Brain pericyte (primary cell): ENCODE data around the gene SMURF1.
"Not testable (repeated sequence)": the region's sequence is repeated elsewhere in the genome, so short reads cannot be mapped to it uniquely, and the experiment has no call there.

ENCODE experiments used
- DNase-seq: peaks from one replicate; pipeline ENCODE4 v3.0.0-alpha.2; 2012; ENCODE audit warnings: low read depth, low spot score

SMURF1 gene

GRCh38 chr7:99054781-99055180 lies 89.1 kb downstream of the SMURF1 start:
- DNase-seq = no peak

GRCh38 chr7:99050971-99051370 lies 92.9 kb downstream of the SMURF1 start:
- DNase-seq = no peak

GRCh38 chr7:99047526-99048077 lies 96.3 kb downstream of the SMURF1 start:
- no peak for DNase-seq

GRCh38 chr7:99046722-99047121 lies 97.2 kb downstream of the SMURF1 start:
- DNase-seq = no peak

GRCh38 chr7:99046262-99046661 lies 97.6 kb downstream of the SMURF1 start:
- DNase-seq = not testable (repeated sequence)

- not testable (repeated sequence) for DNase-seq
Measured at GRCh38 chr7:99044858-99045257, 99.0 kb downstream of the SMURF1 start.

- DNase-seq = no peak
Measured at GRCh38 chr7:99042957-99043356, 101.0 kb downstream of the SMURF1 start.

- DNase-seq = no peak
Measured at GRCh38 chr7:99041526-99041925, 102.4 kb downstream of the SMURF1 start.

DNA sequence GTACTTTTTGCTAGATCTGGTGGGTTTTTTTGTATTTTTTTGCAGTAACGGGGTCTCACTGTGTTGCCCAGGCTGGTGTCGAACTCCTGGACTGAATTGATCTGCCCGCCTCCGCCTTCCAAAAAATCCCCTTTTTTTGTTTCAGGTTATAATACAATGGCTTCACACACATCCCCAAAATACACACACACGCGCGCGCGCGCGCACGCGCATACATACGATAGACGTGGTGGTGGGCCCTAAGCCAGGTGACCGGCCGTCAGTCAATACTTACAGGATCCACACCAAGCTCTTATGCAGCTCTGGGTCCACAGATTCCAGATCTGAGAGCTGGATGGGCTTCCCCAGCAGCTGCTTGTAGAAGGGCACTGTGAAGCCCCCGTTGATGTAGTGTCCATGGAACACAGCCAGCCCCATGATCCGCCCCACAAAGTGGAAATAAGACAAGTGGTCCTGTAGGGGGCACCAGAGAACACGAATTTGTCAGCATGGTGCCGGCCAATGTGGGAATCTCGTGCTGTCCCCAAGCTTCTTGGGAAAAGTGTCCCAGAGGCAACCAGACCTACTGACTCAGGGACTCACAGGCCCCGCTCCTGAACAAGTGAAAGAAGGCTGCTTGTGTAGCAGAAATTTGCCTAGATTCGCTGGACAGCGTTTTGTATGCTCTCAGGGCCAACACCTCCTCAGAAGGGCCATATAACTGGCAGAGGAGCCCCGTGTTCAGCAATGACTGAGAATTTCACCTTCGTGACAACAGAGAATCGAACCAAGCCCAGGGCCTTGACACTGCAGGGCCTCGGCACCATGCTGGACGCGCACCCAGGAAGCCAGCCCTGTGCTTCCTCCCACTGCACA lies 103.6 kb downstream of the SMURF1 start:
- DNase-seq = peak; percentile 47

GRCh38 chr7:99039384-99039891 lies 104.5 kb downstream of the SMURF1 start:
- no peak for DNase-seq

- no peak for DNase-seq
Measured at GRCh38 chr7:99038086-99038855, 105.6 kb downstream of the SMURF1 start.

DNA sequence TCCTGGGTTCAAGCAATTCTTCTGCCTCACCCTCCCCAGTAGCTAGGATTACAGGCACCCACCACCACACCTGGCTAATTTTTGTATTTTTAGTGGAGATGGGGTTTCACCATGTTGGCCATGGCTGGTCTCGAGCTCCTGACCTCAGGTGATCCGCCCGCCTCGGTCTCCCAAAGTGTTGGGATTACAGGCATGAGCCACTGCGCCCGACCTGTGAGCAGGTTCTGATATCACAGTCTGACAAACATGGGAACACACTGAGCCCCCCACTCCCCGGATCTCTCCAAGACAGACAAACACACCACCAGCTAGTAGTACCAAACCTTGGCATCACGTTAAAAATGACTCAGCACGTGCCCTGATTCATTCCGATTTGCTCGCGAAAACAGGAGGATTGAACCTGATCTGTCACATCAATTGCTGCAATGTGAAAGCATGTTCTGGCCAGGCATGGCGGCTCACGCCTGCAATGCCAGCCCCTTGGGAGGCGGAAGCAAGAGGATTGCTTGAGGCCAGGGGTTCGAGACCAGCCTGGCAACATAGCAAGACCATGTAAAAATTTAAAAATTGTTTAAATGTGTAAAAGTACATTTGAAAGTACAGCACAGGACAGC lies 106.5 kb downstream of the SMURF1 start:
- no peak for DNase-seq

DNA sequence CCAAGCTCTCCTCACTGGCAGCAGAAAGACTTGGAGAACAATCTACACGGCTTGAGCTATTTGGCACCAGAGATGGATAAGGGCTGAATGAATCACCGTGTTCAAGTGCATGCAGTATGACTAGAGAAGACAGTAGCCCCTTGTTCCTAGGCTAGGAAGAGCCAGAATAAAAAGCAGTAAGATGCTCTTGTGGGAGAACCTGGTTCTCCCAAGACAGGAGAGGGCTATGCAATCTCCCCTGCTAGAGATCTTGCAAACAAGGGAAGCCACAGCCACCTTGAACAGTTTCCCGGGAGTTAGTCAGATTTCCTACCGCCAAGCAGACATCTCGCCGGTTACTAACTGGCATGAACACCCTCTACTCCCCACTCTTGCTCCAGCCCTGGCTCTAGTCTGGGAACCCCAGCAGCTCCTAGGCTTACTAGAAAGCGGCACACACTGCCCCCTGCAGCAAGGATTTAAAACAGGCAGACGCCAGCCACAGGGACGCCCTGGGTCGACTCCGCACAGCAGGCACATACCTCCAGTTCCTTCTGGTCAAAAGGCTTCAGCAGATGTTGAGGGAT lies 107.3 kb downstream of the SMURF1 start:
- peak; percentile 26 for DNase-seq

DNA sequence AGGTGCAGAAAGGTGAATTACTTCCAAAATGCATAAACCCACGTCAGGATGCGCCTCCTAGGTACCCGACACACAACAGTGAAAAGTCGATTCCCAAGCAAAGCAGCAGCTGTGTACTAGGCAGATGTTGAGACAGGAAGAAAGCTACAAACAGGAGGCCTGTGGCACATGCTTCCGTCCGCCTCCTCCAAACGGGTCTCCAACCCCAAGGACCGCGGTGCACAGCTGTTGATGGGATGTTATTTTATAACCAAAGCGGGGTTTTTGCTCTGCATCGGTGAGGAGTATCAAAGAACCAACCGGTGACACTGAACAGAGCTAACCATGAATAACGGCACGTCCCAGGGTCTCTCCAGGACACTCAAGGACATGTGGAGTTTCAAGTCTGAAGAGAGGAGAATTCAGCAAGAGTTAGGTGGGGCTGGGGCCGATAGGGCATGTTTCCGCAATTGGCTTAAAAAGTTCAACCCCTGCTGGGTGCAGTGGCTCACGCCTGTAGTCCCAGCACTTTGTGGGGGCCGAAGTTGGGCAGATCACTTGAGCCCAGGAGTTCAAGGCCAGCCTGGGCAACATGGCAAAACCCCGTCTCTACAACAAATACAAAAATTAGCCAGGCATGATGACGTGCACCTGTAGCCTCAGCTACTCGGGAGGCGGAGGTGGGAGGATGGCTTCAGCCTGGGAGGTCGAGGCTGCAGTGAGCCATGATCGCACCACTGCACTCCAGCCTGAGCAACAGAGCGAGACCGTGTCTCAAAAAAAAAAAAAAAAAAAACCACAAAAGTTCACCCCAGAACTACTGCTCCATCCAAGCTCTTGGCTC lies 108.0 kb downstream of the SMURF1 start:
- no peak for DNase-seq

DNA sequence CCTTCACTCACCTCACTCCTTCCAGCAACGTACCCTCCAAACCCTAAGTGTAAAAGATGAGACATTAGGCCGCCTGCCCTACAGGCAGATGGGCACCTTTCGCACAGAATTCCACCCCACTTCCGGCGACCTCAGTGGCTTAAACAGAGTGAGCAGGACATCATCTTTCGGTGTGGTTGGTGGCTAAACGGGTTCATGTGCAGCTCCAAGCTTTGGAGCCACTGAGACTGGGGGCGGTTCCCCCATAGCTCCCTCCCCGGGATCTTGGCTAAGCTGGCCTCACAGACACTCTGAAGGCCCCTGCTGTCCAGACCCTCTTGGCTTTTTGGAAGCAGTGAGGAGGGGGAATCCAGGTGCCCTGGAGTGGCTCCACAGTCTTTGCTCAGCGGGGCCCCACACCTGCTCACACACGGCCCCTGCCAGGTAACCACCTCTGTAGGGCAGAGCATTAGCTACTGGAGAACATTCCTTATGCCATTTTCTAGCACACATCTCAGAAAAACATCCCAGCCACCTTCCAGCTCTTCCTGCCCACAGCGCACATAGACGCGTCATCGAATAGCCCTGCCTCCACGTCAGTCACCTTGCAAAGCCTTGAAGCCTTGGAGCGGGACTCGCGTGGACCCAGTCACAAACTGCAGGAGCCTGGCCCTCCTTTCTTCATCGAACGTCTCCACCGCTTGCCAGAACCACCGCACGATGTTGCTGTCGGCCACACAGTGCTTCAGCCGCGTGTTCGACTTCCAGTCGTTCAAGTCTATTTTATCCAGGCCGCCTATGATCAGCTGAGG lies 108.8 kb downstream of the SMURF1 start:
- DNase-seq = no peak

DNA sequence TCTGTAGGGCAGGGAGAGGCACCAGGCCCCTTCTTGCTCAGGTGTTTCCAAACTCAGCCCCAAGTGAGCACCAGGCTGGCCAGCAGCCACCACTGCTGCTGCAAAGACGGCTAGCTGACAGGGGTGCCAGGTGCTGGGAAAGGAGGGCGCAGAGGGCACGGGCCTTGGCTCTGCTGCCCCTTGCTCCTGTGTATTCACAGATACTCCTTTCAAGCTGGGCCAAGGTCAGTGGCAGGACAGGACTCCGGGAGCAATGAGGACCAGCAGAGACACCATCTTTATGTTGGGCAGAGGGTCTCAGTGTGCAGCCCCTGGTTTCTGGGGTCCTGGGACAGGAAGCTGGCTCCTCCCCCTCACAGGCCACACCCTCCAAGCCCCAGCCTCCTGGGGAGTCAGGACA lies 110.1 kb downstream of the SMURF1 start:
- no peak for DNase-seq

- DNase-seq = no peak
Measured at GRCh38 chr7:99032928-99033327, 111.0 kb downstream of the SMURF1 start.

DNA sequence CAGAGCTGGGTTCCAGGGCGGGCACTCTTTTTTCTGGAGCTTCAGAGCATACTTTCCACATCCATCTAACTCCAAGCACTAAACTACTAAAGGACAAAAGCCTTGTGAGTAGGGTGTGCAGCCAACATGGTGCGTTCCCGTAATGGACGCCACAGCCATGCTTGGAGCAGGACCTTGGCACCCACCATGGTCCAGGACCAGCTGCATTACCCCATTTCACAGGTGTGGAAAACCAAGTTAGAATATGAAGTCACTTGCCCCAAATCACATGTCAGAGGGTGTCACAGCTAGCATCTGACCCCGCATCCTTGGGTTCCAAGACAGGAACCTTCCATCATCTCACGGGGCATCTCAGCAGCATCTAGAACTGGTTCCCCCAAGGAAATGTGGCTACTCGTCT lies 112.4 kb downstream of the SMURF1 start:
- no peak for DNase-seq

- no peak for DNase-seq
Measured at GRCh38 chr7:99030951-99031350, 113.0 kb downstream of the SMURF1 start.

DNA sequence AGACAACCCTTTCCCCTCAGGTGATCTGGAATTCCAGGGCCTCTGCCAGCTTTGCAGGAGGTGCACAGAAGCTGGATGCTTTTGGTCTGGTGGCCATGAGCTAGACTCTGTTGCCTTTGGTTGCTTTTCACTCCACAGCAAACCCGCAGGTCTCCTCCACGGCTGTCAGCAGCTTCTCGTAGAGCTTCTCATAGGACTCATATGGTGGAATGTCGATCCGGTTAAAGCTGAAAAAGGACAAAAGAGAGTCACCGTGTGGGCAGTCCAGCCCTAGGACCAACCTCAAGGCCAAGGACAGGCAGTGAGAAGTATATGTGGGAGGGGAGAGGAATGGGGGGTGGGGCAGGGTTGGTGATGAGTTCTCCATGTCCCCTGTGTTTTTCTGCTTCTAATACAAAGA lies 113.5 kb downstream of the SMURF1 start:
- no peak for DNase-seq
